HG02870 (cell line): Measurements from ENCODE around the gene ARL5A.

Experiments used
- ATAC-seq: cut with Tn5 transposase; IDR thresholded peaks from one replicate; pipeline ENCODE4 v1.9.1; 2021; ENCODE audit warnings: mild to moderate bottlenecking, moderate library complexity; ENCODE audit not compliant: unreplicated experiment

Gene ARL5A

DNA sequence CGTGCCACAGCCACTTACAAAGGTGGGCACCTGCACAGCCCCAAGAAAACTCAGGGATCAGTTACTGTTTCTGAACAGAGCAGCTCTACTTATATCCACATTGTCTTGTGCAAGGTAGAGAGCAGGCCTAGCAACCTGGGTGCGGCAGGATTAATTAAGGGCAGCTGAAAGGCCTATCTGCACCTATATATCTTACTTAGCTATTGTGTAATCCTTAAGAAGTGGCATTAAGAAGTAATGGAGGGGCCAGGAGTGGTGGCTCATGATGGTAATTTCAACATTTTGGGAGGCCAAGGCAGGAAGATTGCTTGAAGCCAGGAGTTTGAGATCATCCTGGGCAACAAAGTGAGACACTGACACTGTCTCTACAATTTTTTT lies 12.8 kb upstream of the ARL5A start:
- ATAC-seq: no peak

- ATAC-seq: peak; percentile 99
These were observed 12.2 kb upstream of the ARL5A start for GRCh38 chr2:151840216-151841046.

DNA sequence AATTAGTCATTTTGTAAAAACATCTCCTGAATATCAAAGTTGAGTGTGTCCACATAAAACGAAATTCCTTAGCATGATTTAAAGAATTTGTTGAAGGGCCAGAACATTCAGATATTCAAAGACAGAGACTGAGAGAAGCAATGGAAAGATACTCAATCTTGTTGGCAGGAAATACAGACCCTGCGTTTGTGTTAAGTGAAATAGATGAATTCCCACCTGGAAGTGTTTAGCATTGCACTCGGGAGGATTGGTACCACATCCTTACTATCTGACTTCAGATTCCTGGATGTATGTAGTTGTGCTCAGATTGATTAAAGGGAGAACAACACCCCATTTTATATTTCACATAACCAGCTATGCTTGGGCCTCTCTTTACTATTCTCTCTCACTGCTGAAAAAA lies 9.7 kb upstream of the ARL5A start:
- ATAC-seq: no peak

GRCh38 chr2:151833984-151834383 lies 5.8 kb upstream of the ARL5A start:
- ATAC-seq: peak; percentile 95

DNA sequence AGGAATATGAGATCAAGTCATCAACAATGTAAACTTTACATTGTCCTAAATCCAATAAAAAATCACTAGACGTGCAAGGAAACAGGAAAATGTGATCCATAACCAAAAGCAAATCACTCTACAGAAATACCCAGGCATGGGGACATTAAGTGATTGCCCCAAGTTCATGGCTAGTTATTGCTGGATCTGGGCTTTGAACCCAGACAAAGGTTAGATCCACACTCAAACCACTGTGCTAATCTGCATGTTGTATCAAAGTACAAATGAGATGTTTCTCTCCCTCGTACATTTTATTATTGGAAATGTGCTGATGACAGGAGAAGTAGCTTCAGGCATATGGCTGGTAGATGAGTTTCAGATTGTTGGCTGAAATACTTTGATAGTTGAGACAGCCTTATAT lies 2.7 kb upstream of the ARL5A start:
- no peak for ATAC-seq

GRCh38 chr2:151828890-151829324 lies 686 bp upstream of the ARL5A start:
- no peak for ATAC-seq

- ATAC-seq: peak; percentile 12
These were observed 568 bp downstream of the ARL5A start for GRCh38 chr2:151827564-151828142.

- ATAC-seq: no peak
These were observed 1.5 kb downstream of the ARL5A start for GRCh38 chr2:151826737-151827157.

GRCh38 chr2:151824886-151825285 lies 3.3 kb downstream of the ARL5A start:
- no peak for ATAC-seq

DNA sequence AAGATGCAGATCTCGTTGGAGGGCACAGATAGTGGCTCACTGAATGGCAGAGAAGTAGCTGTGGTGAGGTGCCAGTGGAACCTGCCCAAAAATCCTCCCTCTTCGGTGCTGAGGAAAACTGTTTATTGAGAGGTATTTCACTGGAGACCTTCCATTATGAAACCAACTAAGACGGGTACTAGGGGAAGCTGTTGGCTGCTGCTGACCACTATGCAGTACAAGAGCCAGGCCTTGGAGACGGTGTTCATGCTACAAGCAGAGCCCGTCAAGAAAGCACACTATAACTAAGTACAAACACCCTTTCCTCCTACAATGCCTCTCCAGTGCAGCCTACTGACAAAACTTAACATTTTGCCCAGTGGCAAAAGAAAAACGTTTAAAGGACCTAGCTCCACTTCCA lies 4.6 kb downstream of the ARL5A start:
- ATAC-seq: no peak

- ATAC-seq: peak; percentile 90
These were observed 8.3 kb downstream of the ARL5A start for GRCh38 chr2:151819920-151820319.

GRCh38 chr2:151817929-151818328 lies 10.3 kb downstream of the ARL5A start:
- no peak for ATAC-seq

GRCh38 chr2:151816843-151817242 lies 11.4 kb downstream of the ARL5A start:
- no peak for ATAC-seq

GRCh38 chr2:151815821-151816489 lies 12.3 kb downstream of the ARL5A start:
- no peak for ATAC-seq

GRCh38 chr2:151810489-151810888 lies 17.7 kb downstream of the ARL5A start:
- ATAC-seq: no peak

GRCh38 chr2:151809073-151809383 lies 19.2 kb downstream of the ARL5A start:
- ATAC-seq: no peak

DNA sequence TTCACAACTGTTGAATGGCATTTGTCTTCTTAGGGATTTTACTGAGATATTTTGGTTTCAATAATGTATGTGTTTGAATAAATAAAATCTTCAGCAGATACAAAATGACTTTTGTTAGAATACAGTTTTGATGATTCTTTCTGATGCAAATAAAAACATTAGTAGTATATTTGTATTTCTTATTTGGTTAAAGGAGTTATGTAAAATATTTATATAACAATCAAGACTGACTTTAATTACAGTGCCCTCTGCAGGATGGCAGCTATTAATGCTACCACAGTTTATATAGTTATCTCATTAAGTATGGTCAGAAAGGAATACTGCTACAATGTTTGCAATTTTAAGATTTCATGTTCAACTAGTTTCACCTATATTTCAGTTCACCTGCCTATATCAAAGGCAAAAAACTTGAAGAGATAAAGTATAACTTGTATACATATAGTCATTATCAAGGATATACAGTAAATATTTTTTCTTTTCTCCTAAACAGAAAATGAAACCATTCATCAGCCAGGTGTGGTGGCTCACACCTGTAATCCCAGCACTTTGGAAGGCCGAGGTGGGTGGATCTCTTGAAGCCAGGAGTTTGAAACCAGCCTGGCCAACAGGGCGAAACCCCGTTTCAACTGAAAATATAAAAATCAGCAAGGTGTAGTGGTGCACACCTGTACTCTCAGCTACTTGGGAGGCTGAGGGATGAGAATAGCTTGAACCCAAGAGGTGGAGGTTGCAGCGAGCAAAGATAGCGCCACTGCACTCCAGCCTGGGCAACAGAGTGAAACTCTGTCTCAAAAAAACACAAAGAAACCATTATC lies 19.8 kb downstream of the ARL5A start:
- ATAC-seq: no peak

DNA sequence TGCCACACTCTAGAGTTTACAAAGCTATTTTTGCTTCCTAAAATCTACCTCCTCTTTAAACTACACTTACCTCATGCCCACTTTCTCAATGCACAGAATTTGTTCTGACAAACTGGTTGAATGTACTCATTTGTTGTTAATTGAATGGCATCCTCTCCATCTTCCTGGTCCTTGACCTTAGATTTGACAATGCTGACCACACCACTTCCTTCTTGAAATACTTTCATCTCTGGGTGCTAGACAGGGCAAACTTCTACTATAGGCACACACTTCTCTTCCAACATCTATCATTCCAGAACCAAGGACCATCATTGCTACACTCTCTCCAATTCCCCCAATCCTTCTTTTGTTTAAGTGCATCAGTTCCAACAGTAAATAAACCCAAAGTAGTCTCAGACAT lies 22.3 kb downstream of the ARL5A start:
- ATAC-seq: no peak

- ATAC-seq: no peak
These were observed 22.9 kb downstream of the ARL5A start for GRCh38 chr2:151805343-151805742.

- no peak for ATAC-seq
These were observed 24.4 kb downstream of the ARL5A start for GRCh38 chr2:151803811-151804210.

- no peak for ATAC-seq
These were observed 25.9 kb downstream of the ARL5A start for GRCh38 chr2:151802315-151802714.
